ENCODE measurements around the gene FLNA.
A peak's percentile ranks its signal among the peaks of the same experiment; 100 is the strongest.

FLNA gene

DNA sequence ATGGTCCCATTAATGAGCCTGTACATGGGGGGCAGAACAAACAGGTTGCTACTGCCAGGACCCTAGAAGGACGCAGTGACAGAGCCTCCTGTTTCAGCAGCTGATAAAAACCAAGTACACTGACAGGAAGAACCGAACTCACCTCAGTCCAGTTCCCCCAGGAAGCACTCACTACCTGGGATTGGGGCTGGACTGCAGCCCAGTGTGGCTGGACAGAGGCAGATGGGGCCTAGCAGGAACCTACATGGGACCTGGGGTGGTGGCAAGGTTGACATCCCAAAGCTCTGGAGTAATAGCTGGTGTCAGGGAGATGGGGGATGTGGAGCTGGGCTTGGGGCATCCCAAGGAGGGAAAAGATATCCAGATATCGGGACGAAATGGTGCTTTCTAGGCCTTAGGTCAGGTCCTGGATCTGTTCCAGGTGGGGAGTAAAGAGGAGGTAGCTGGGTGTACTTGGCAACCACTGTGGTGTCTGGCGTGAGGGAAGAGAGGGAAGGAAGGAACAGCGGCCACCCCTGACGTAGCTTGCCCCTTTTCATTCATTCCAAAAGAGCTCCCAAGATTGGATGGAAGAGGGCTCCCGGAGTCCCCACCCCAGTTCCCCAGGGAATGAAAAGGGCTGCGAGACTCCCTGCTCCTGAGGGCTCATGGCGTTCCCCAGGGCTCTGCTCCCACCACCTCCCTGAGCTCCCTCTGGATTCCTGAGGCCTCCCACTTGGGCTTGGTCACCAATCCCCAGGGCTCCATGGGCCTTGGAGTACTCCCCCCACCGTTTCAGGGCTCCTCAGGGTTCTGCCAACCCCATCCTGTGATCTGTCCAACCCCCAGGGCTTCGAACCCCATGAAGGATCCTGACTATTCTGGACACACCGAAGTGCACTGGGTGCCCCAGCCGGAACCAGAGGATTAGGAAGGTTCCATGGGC, 9.2 kb upstream of the FLNA start:
- DNase-seq, result no peak
- Histone ChIP-seq H3K27me3 (ENCODE audit: insufficient read depth, low read depth, severe bottlenecking) (no peaks in the 10 kb centered on the region), H3K9me3 (ENCODE audit: severe bottlenecking) (no peaks in the 10 kb centered on the region), H3K4me3 (ENCODE audit: low read depth, low read length) (no peak overlapping the region), H3K27ac (no peak overlapping the region), H3K36me3 (peaks cover 24% of the 10 kb centered on the region)
- TF ChIP-seq, protein P1, sequence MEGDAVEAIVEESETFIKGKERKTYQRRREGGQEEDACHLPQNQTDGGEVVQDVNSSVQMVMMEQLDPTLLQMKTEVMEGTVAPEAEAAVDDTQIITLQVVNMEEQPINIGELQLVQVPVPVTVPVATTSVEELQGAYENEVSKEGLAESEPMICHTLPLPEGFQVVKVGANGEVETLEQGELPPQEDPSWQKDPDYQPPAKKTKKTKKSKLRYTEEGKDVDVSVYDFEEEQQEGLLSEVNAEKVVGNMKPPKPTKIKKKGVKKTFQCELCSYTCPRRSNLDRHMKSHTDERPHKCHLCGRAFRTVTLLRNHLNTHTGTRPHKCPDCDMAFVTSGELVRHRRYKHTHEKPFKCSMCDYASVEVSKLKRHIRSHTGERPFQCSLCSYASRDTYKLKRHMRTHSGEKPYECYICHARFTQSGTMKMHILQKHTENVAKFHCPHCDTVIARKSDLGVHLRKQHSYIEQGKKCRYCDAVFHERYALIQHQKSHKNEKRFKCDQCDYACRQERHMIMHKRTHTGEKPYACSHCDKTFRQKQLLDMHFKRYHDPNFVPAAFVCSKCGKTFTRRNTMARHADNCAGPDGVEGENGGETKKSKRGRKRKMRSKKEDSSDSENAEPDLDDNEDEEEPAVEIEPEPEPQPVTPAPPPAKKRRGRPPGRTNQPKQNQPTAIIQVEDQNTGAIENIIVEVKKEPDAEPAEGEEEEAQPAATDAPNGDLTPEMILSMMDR (IDR thresholded peaks at IDR 0.05; ENCODE audit: low read depth, low read length), result no peak

DNA sequence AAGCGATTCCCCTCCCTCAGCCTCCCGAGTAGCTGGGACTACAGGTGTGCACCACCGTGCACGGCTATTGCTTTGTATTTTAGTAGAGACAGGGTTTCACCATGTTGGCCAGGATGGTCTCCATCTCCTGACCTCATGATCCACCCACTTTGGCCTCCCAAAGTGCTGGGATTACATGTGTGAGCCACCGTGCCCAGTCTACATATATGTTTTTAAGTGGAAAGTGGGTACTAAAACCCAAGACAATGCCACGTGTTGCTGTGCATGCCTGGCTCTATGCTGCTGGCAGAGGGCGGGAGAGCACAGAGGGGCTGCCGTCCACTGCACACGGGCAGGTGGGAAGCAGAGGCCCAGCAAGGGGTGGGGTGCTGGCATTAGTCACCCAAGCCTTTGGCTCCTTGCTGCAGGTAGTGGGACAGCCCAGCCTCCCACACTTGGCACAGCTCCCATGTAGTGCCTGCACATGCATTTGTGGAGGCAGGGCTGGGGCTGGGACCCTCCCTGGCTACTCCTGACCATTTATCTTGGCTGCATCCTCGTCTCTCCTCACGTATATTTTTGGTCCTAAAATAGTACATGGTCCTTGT, 8.1 kb upstream of the FLNA start:
- Histone ChIP-seq H3K9me3 (ENCODE audit: severe bottlenecking) (no peaks in the 10 kb centered on the region), H3K36me3 (peaks cover 24% of the 10 kb centered on the region), H3K27me3 (ENCODE audit: insufficient read depth, low read depth, severe bottlenecking) (no peaks in the 10 kb centered on the region), H3K27ac (no peak overlapping the region), H3K4me3 (ENCODE audit: low read depth, low read length) (no peak overlapping the region)
- TF ChIP-seq, protein P1 (IDR thresholded peaks at IDR 0.05; ENCODE audit: low read depth, low read length), result no peak
- DNase-seq, result no peak

DNA sequence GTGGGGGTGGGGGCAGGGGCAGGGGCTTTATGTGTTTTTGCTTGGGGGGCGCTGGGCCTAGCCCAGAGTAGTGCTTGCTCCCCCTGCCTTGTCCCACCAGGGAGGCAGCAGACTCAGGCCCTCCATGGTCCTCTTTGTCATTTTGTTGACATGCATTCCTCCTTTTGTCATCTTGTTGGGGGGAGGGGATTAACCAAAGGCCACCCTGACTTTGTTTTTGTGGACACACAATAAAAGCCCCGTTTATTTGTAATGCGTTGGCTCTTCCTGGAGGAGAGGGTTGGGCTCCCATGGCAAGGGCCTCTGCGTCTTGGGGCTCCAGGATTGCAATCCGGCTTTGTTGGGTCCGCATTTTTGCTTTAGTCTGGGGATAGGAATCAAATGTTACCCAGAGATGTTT, 6.8 kb upstream of the FLNA start:
- Histone ChIP-seq H3K4me3 (ENCODE audit: low read depth, low read length) (no peak overlapping the region), H3K36me3 (peaks cover 24% of the 10 kb centered on the region), H3K9me3 (ENCODE audit: severe bottlenecking) (no peaks in the 10 kb centered on the region), H3K27me3 (ENCODE audit: insufficient read depth, low read depth, severe bottlenecking) (no peaks in the 10 kb centered on the region), H3K27ac (no peak overlapping the region)
- no peak for DNase-seq
- TF ChIP-seq, protein P1 (IDR thresholded peaks at IDR 0.05; ENCODE audit: low read depth, low read length), result no peak

DNA sequence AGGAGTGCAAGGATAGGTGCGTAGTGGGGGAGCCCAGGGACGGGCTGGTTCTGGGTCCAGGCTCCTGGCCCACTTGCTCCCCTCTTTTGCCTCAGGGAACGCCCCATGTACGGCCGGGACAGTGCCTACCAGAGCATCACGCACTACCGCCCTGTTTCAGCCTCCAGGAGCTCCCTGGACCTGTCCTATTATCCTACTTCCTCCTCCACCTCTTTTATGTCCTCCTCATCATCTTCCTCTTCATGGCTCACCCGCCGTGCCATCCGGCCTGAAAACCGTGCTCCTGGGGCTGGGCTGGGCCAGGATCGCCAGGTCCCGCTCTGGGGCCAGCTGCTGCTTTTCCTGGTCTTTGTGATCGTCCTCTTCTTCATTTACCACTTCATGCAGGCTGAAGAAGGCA, 6.4 kb upstream of the FLNA start:
- Histone ChIP-seq H3K4me3 (ENCODE audit: low read depth, low read length) (no peak overlapping the region), H3K27ac (no peak overlapping the region)
- TF ChIP-seq, protein P1 (IDR thresholded peaks at IDR 0.05; ENCODE audit: low read depth, low read length), result no peak

DNA sequence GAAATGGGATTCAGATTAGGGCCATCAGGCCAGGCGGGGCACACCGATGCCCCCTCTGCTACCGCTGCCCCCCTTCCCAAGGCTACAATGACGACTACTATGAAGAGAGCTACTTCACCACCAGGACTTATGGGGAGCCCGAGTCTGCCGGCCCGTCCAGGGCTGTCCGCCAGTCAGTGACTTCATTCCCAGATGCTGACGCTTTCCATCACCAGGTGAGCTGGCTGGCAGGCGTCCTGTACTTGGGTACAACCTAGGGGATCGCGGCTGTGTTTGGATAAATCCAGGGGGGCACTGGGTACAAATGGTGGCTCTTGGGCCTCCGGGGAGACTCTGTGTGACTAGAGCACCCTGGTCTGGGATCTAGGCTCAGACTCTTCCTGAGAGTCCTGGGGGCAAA, 5.7 kb upstream of the FLNA start:
- DNase-seq, result no peak
- H3K9me3 ChIP-seq (ENCODE audit: severe bottlenecking), result no peaks in the 10 kb centered on the region
- peak overlapping the region; percentile 90 for H3K4me3 ChIP-seq (ENCODE audit: low read depth, low read length)
- H3K27me3 ChIP-seq (ENCODE audit: insufficient read depth, low read depth, severe bottlenecking), result no peaks in the 10 kb centered on the region
- H3K27ac ChIP-seq, result peak overlapping the region; percentile 86
- peaks cover 24% of the 10 kb centered on the region for H3K36me3 ChIP-seq
- TF ChIP-seq, protein P1 (IDR thresholded peaks at IDR 0.05; ENCODE audit: low read depth, low read length), result no peak

More for the DNA sequence above, 6.4 kb upstream of the FLNA start:
- Histone ChIP-seq H3K36me3 (peaks cover 24% of the 10 kb centered on the region), H3K27me3 (ENCODE audit: insufficient read depth, low read depth, severe bottlenecking) (no peaks in the 10 kb centered on the region), H3K9me3 (ENCODE audit: severe bottlenecking) (no peaks in the 10 kb centered on the region)
- no peak for DNase-seq
